OCI-LY7 (cell line): ENCODE results near the gene CCDC142.

Experiments used
- EZH2phosphoT487 ChIP-seq: fragments of 200-600 bp; sonication (generic); IDR thresholded peaks from 2 replicates; pipeline ENCODE4 v1.6.1; 2018; ENCODE audit warnings: low read depth, borderline replicate concordance, mild to moderate bottlenecking, mixed run types, antibody characterized with exemption, low read length, moderate library complexity, mixed read lengths
- TF ChIP-seq, protein P1 (sequence below): fragments of 200-600 bp; sonication (generic); conservative IDR thresholded peaks from 2 replicates; pipeline ENCODE4 v1.5.1; 2014; ENCODE audit warnings: mild to moderate bottlenecking, antibody characterized with exemption, low read length, moderate library complexity, mixed read lengths

DNA sequence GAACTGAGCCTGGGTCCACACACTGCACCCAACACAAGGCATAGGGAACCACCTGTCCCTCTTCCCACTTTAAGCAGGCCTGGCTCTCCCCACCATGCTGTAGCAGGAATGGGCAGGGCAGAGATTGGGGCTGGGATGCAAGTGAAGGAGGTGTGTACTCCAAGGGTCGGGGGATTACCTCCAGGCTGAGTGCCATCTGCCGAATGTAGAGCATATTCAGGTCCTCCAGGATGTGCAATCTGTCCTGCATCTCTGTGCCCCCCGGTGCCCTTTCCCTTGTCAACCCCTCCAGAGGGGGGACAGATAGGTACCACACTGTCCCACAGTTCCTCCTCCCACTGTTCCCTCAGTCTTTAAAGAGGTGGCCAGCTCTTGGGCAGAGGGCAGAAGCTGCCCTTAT lies 43.4 kb downstream of the CCDC142 start:
- TF ChIP-seq, protein P1, sequence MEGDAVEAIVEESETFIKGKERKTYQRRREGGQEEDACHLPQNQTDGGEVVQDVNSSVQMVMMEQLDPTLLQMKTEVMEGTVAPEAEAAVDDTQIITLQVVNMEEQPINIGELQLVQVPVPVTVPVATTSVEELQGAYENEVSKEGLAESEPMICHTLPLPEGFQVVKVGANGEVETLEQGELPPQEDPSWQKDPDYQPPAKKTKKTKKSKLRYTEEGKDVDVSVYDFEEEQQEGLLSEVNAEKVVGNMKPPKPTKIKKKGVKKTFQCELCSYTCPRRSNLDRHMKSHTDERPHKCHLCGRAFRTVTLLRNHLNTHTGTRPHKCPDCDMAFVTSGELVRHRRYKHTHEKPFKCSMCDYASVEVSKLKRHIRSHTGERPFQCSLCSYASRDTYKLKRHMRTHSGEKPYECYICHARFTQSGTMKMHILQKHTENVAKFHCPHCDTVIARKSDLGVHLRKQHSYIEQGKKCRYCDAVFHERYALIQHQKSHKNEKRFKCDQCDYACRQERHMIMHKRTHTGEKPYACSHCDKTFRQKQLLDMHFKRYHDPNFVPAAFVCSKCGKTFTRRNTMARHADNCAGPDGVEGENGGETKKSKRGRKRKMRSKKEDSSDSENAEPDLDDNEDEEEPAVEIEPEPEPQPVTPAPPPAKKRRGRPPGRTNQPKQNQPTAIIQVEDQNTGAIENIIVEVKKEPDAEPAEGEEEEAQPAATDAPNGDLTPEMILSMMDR: no peak
- no peak for TF ChIP-seq EZH2phosphoT487
